HL-60/S4 treated with phorbol 12-myristate 13-acetate at 8.2 ng/mL for 4 days and 3 days (cell line): ENCODE measurements around the gene KLK4.
"Not testable (repeated sequence)": the region's sequence is repeated elsewhere in the genome, so short reads cannot be mapped to it uniquely, and the experiment has no call there.

Experiments
- in situ Hi-C: fragments of 300-500 bp; cut with MboI; formaldehyde crosslinking; loops from 2 replicates; pipeline ENCODE4 v1.15.0; 2022; ENCODE audit warnings: low sequenced_read_pairs

The KLK4 gene

GRCh38 chr19:50916069-50916468 is 4.9 kb upstream of the KLK4 start:
- in situ Hi-C loops = no loop called here

- in situ Hi-C loops = no loop called here
Measured at GRCh38 chr19:50912727-50913716, 1.8 kb upstream of the KLK4 start.

- in situ Hi-C loops = no loop called here
Measured at GRCh38 chr19:50912102-50912599, 956 bp upstream of the KLK4 start.

GRCh38 chr19:50910722-50911121 is 473 bp downstream of the KLK4 start:
- in situ Hi-C loops = no loop called here

- in situ Hi-C loops = no loop called here
Measured at GRCh38 chr19:50909240-50910070, 1.7 kb downstream of the KLK4 start.

GRCh38 chr19:50908336-50908735 is 2.9 kb downstream of the KLK4 start:
- in situ Hi-C loops = no loop called here

- in situ Hi-C loops = no loop called here
Measured at GRCh38 chr19:50906217-50906616, 5.0 kb downstream of the KLK4 start.

- in situ Hi-C loops = no loop called here
Measured at GRCh38 chr19:50902640-50903039, 8.6 kb downstream of the KLK4 start.

- in situ Hi-C loops = no loop called here
Measured at GRCh38 chr19:50899569-50899968, 11.6 kb downstream of the KLK4 start.

- in situ Hi-C loops = no loop called here
Measured at GRCh38 chr19:50898018-50898417, 13.2 kb downstream of the KLK4 start.

GRCh38 chr19:50897612-50898011 is 13.6 kb downstream of the KLK4 start:
- in situ Hi-C loops = no loop called here

- in situ Hi-C loops = no loop called here
Measured at GRCh38 chr19:50897191-50897607, 14.0 kb downstream of the KLK4 start.

- in situ Hi-C loops = no loop called here
Measured at GRCh38 chr19:50896591-50897190, 14.5 kb downstream of the KLK4 start.

- in situ Hi-C loops = not testable (repeated sequence)
Measured at GRCh38 chr19:50896089-50896590, 15.1 kb downstream of the KLK4 start.

- in situ Hi-C loops = no loop called here
Measured at GRCh38 chr19:50894478-50895356, 16.5 kb downstream of the KLK4 start.

GRCh38 chr19:50893047-50893736 is 18.0 kb downstream of the KLK4 start:
- in situ Hi-C loops = no loop called here

- in situ Hi-C loops = no loop called here
Measured at GRCh38 chr19:50891253-50891625, 20.0 kb downstream of the KLK4 start.

- in situ Hi-C loops = no loop called here
Measured at GRCh38 chr19:50890422-50891252, 20.6 kb downstream of the KLK4 start.
